ENCODE data around the gene ST8SIA5.

GRCh38 chr18:46700066-46700824 is 56.6 kb downstream of the ST8SIA5 start:
- TF ChIP-seq CTCF (IDR thresholded peaks at IDR 0.05) (no peak), POLR2AphosphoS5 (IDR thresholded peaks at IDR 0.05) (no peak)

All from stomach (tissue), 4 donors.